WTC11 (cell line): Measurements from ENCODE around the gene INPP4A. TPM values are rescaled to one million over a fixed set of nuclear protein-coding genes. Genes with fewer than 3 reads are reported as not detected.

Experiments used
- ATAC-seq: fragments of 200-7000 bp; cut with Tn5 transposase; 2 replicates; pipeline ENCODE4 v1.10.0; 2021; ENCODE audit warnings: mild to moderate bottlenecking, moderate library complexity
- CTCF ChIA-PET: fragments of 300-600 bp; sonication (Branson Sonifier 250); formaldehyde crosslinking; loops from one replicate; lab custom pipeline; 2021; ENCODE audit warnings: antibody characterized with exemption; lab: Charles Lee
- POLR2A ChIA-PET: fragments of 350-600 bp; sonication (Branson Sonifier 250); formaldehyde crosslinking; loops from one replicate; lab custom pipeline; 2021; ENCODE audit warnings: antibody characterized with exemption; lab: Charles Lee
- DNase-seq: peaks from one replicate; pipeline ENCODE4 v3.0.0; 2021; ENCODE audit warnings: low spot score
- H3K27ac Mint-ChIP-seq: 2 replicates; pipeline ENCODE4 v1.8.0; 2021; ENCODE audit warnings: mixed read lengths
- H3K27me3 Mint-ChIP-seq: 2 replicates; pipeline ENCODE4 v1.8.0; 2021; ENCODE audit warnings: low read depth, mild to moderate bottlenecking, moderate library complexity, mixed read lengths
- H3K36me3 Mint-ChIP-seq: 2 replicates; pipeline ENCODE4 v1.8.0; 2021; ENCODE audit warnings: mixed read lengths
- H3K4me1 Mint-ChIP-seq: 2 replicates; pipeline ENCODE4 v1.8.0; 2022; ENCODE audit warnings: mixed read lengths
- H3K4me3 Mint-ChIP-seq: 2 replicates; pipeline ENCODE4 v1.8.0; 2021; ENCODE audit warnings: mild to moderate bottlenecking, moderate library complexity, mixed read lengths
- H3K9me3 Mint-ChIP-seq: 2 replicates; pipeline ENCODE4 v1.8.0; 2021; ENCODE audit warnings: mixed read lengths
- E2F5 ChIP-seq: sonication (generic); formaldehyde crosslinking; IDR thresholded peaks from 2 replicates; pipeline ENCODE4 v1.8.1; 2022; ENCODE audit warnings: mild to moderate bottlenecking, moderate library complexity, missing genetic modification reagents
- ESRRA ChIP-seq: sonication (generic); formaldehyde crosslinking; IDR thresholded peaks from 2 replicates; pipeline ENCODE4 v1.8.1; 2022; ENCODE audit warnings: mild to moderate bottlenecking, missing genetic modification reagents, borderline replicate concordance
- ETV6 ChIP-seq: sonication (generic); formaldehyde crosslinking; IDR thresholded peaks from 2 replicates; pipeline ENCODE4 v1.8.1; 2022; ENCODE audit warnings: mild to moderate bottlenecking, missing genetic modification reagents
- FOXJ3 ChIP-seq: sonication (generic); formaldehyde crosslinking; IDR thresholded peaks from 2 replicates; pipeline ENCODE4 v1.9.0; 2021; ENCODE audit warnings: missing genetic modification reagents, mild to moderate bottlenecking, borderline replicate concordance
- HMGA2 ChIP-seq: fragments of 250-450 bp; sonication (Bioruptor Pico); IDR thresholded peaks from 2 replicates; pipeline ENCODE4 v1.4.0; 2021; ENCODE audit warnings: mild to moderate bottlenecking, moderate library complexity
- IRF1 ChIP-seq: sonication (generic); formaldehyde crosslinking; IDR thresholded peaks from 2 replicates; pipeline ENCODE4 v1.8.0; 2023; ENCODE audit warnings: missing genetic modification reagents
- JAZF1 ChIP-seq: fragments of 250-450 bp; sonication (Bioruptor Pico); IDR thresholded peaks from 2 replicates; pipeline ENCODE4 v1.9.0; 2021; ENCODE audit warnings: moderate library complexity, mild to moderate bottlenecking, inconsistent platforms
- MYBL2 ChIP-seq: sonication (generic); formaldehyde crosslinking; IDR thresholded peaks from 2 replicates; pipeline ENCODE4 v1.8.1; 2023; ENCODE audit warnings: mild to moderate bottlenecking, moderate library complexity, missing genetic modification reagents
- NFYB ChIP-seq: sonication (generic); formaldehyde crosslinking; conservative IDR thresholded peaks from 2 replicates; pipeline ENCODE4 v1.8.0; 2022; ENCODE audit warnings: low read depth, missing genetic modification reagents
- NR2C2 ChIP-seq: sonication (generic); formaldehyde crosslinking; IDR thresholded peaks from 2 replicates; pipeline ENCODE4 v1.8.0; 2022; ENCODE audit warnings: mild to moderate bottlenecking, missing genetic modification reagents
- PRDM15 ChIP-seq: sonication (generic); formaldehyde crosslinking; IDR thresholded peaks from 2 replicates; pipeline ENCODE4 v1.8.0; 2022; ENCODE audit warnings: missing genetic modification reagents
- SOX15 ChIP-seq: fragments of 250-450 bp; sonication (Bioruptor Pico); IDR thresholded peaks from 2 replicates; pipeline ENCODE4 v1.9.0; 2021; ENCODE audit warnings: mild to moderate bottlenecking
- SP1 ChIP-seq: sonication (generic); formaldehyde crosslinking; conservative IDR thresholded peaks from 2 replicates; pipeline ENCODE4 v1.8.1; 2022; ENCODE audit warnings: missing genetic modification reagents
- TEAD1 ChIP-seq: sonication (generic); formaldehyde crosslinking; IDR thresholded peaks from 2 replicates; pipeline ENCODE4 v1.8.0; 2022; ENCODE audit warnings: mild to moderate bottlenecking, missing genetic modification reagents
- TP53 ChIP-seq: sonication (generic); formaldehyde crosslinking; IDR thresholded peaks from 2 replicates; pipeline ENCODE4 v1.8.1; 2023; ENCODE audit warnings: mild to moderate bottlenecking, missing genetic modification reagents
- ZNF281 ChIP-seq: sonication (generic); formaldehyde crosslinking; IDR thresholded peaks from 2 replicates; pipeline ENCODE4 v1.8.0; 2023; ENCODE audit warnings: mild to moderate bottlenecking, missing genetic modification reagents
- ZNF532 ChIP-seq: fragments of 250-450 bp; sonication (Bioruptor Pico); IDR thresholded peaks from 2 replicates; pipeline ENCODE4 v1.9.0; 2021; ENCODE audit warnings: mild to moderate bottlenecking, borderline replicate concordance
- total RNA-seq: library from RNA; stranded (reverse); gene quantifications from 3 replicates; pipeline ENCODE4 v1.2.3, GENCODE V29; 2021
- TF ChIP-seq, protein P1 (sequence below): sonication (generic); formaldehyde crosslinking; IDR thresholded peaks from 2 replicates; pipeline ENCODE4 v1.8.1; 2023; ENCODE audit warnings: mild to moderate bottlenecking, missing genetic modification reagents, borderline replicate concordance

The INPP4A gene
- total RNA-seq, 1 experiment from 2014 or later = 38.3 TPM

DNA sequence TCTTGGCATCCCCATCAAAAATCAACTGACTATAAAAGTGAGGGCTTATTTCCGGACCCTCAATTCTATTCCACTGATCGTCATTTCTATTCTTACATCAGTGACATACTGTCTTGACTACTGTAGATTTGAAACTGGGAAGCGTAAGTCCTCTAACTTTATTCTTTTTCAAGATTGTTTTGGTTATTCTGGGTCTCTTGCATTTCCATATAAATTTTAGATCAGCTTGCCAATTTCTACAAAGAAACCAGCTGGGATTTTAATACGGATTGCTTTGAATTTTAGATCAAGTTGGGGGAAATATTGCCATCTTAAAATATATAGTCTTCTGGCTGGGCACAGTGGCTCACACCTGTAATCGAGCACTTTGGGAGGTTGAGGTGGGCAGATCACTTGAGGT lies 17.9 kb upstream of the INPP4A start (continued):
- TF ChIP-seq ZNF532 (CRISPR knock-in tag) (no peak), FOXJ3 (no peak), NR2C2 (no peak), PRDM15 (CRISPR knock-in tag) (no peak), SOX15 (CRISPR knock-in tag) (no peak), TP53 (CRISPR knock-in tag) (no peak), HMGA2 (CRISPR knock-in tag) (no peak)
- TF ChIP-seq, protein P1, sequence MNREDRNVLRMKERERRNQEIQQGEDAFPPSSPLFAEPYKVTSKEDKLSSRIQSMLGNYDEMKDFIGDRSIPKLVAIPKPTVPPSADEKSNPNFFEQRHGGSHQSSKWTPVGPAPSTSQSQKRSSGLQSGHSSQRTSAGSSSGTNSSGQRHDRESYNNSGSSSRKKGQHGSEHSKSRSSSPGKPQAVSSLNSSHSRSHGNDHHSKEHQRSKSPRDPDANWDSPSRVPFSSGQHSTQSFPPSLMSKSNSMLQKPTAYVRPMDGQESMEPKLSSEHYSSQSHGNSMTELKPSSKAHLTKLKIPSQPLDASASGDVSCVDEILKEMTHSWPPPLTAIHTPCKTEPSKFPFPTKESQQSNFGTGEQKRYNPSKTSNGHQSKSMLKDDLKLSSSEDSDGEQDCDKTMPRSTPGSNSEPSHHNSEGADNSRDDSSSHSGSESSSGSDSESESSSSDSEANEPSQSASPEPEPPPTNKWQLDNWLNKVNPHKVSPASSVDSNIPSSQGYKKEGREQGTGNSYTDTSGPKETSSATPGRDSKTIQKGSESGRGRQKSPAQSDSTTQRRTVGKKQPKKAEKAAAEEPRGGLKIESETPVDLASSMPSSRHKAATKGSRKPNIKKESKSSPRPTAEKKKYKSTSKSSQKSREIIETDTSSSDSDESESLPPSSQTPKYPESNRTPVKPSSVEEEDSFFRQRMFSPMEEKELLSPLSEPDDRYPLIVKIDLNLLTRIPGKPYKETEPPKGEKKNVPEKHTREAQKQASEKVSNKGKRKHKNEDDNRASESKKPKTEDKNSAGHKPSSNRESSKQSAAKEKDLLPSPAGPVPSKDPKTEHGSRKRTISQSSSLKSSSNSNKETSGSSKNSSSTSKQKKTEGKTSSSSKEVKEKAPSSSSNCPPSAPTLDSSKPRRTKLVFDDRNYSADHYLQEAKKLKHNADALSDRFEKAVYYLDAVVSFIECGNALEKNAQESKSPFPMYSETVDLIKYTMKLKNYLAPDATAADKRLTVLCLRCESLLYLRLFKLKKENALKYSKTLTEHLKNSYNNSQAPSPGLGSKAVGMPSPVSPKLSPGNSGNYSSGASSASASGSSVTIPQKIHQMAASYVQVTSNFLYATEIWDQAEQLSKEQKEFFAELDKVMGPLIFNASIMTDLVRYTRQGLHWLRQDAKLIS = no peak

DNA sequence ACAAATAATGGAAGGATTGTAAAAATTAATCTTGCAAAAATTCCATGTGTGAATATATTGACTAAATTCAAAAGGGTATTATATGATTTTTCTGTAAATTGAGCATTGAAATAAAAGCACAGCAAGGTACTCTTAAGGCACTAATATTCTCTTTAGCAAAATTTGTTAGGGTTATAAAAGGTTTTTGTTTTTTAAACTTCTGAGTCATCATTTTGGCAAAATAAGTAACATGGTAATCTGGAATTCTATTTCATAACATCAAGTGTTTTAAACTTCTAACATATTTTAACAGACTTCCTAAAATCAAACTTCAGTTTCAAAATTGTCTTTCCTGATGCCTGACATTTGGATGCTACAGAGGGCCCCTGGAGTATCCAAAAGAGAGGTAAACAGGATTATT lies 12.5 kb upstream of the INPP4A start:
- H3K27me3 Mint-ChIP-seq = peaks cover 13% of the 10 kb centered on the region
- peaks cover 64% of the 10 kb centered on the region for H3K36me3 Mint-ChIP-seq
- H3K4me3 Mint-ChIP-seq = no peak overlapping the region
- ATAC-seq = no peak
- H3K27ac Mint-ChIP-seq = no peak overlapping the region
- ChIA-PET CTCF (no interaction called here), POLR2A (no interaction called here)
- no peak for DNase-seq
- H3K9me3 Mint-ChIP-seq = peaks cover 68% of the 10 kb centered on the region
- peaks cover 11% of the 10 kb centered on the region for H3K4me1 Mint-ChIP-seq
- TF ChIP-seq MYBL2 (no peak), ETV6 (CRISPR knock-in tag) (no peak), JAZF1 (CRISPR knock-in tag) (no peak), NR2C2 (no peak), IRF1 (CRISPR knock-in tag) (no peak), NFYB (no peak), ESRRA (no peak), E2F5 (CRISPR knock-in tag) (no peak), ZNF281 (CRISPR knock-in tag) (no peak), TEAD1 (CRISPR knock-in tag) (no peak), SP1 (no peak)
